Muscle of leg (tissue), 11 donors: Measurements from ENCODE around the gene CD2BP2. TPM values are rescaled to one million over a fixed set of nuclear protein-coding genes. Genes with fewer than 3 reads are reported as not detected.

Experiments used
- DNase-seq: peaks from one replicate; pipeline ENCODE4 v3.0.0; 2013
- H3K27ac ChIP-seq: one replicate; pipeline ENCODE4 v1.5.1; 2013; ENCODE audit warnings: mild to moderate bottlenecking, low read length, control low read depth
- H3K27me3 ChIP-seq: one replicate; pipeline ENCODE4 v1.6.1; 2013; ENCODE audit warnings: low read length; ENCODE audit not compliant: control insufficient read depth, insufficient read depth
- H3K36me3 ChIP-seq: one replicate; pipeline ENCODE4 v1.6.1; 2013; ENCODE audit warnings: low read length; ENCODE audit not compliant: control insufficient read depth, insufficient read depth
- H3K4me1 ChIP-seq: one replicate; pipeline ENCODE4 v1.6.1; 2013; ENCODE audit warnings: low read length; ENCODE audit not compliant: control insufficient read depth, insufficient read depth
- H3K4me3 ChIP-seq: one replicate; pipeline ENCODE4 v1.5.1; 2013; ENCODE audit warnings: low read length, control low read depth
- H3K9me3 ChIP-seq: replicated peaks from 2 replicates; pipeline ENCODE4 v1.6.1; 2013; ENCODE audit warnings: low read depth, low read length; ENCODE audit not compliant: control insufficient read depth
- WGBS: methylation state at CpG from one replicate; pipeline ENCODE4 v1.1.5; 2013; ENCODE audit warnings: missing lambda C conversion rate; ENCODE audit not compliant: insufficient coverage; 5-methylcytosine and 5-hydroxymethylcytosine counted together
- polyA plus RNA-seq, 8 donors: library from polyadenylated mRNA; unstranded; fragments of 120-200 nt; gene quantifications; one replicate each; pipeline versions ENCODE4 v1.2.1 to v1.2.3, GENCODE V29; 2013; ENCODE audit warnings: inconsistent platforms in 1 of 8, low replicate concordance in 1 of 8; ENCODE audit not compliant: insufficient read length in 8 of 8, insufficient read depth in 1 of 8
- total RNA-seq: library from RNA; stranded (reverse); fragments of 120-200 nt; gene quantifications from one replicate; pipeline ENCODE4 v1.2.4, GENCODE V29; 2013

The CD2BP2 gene
- total and polyA plus RNA-seq, 9 donors = 32.3 to 44.2 (median 38.7) TPM

- H3K27ac ChIP-seq = no peak overlapping the region
- peaks cover 7% of the 10 kb centered on the region for H3K4me1 ChIP-seq
- H3K4me3 ChIP-seq = no peak overlapping the region
- no peaks in the 10 kb centered on the region for H3K9me3 ChIP-seq
- 85% methylated on average over 3 of the region's 7 CpGs for WGBS
- no peak for DNase-seq
- H3K27me3 ChIP-seq = no peaks in the 10 kb centered on the region
- peaks cover 73% of the 10 kb centered on the region for H3K36me3 ChIP-seq
Measured at GRCh38 chr16:30361180-30361579, 6.1 kb upstream of the CD2BP2 start.

- Histone ChIP-seq H3K4me1 (peaks cover 15% of the 10 kb centered on the region), H3K27ac (no peak overlapping the region), H3K9me3 (no peaks in the 10 kb centered on the region), H3K36me3 (peaks cover 64% of the 10 kb centered on the region), H3K27me3 (no peaks in the 10 kb centered on the region), H3K4me3 (no peak overlapping the region)
- 67% methylated on average over 4 of the region's 6 CpGs for WGBS
- DNase-seq = no peak
Measured at GRCh38 chr16:30359871-30360170, 4.7 kb upstream of the CD2BP2 start.

GRCh38 chr16:30358990-30359870, 4.1 kb upstream of the CD2BP2 start:
- DNase-seq = no peak
- Histone ChIP-seq H3K4me1 (peaks cover 19% of the 10 kb centered on the region), H3K27me3 (no peaks in the 10 kb centered on the region), H3K27ac (no peak overlapping the region), H3K9me3 (no peaks in the 10 kb centered on the region), H3K36me3 (peaks cover 59% of the 10 kb centered on the region), H3K4me3 (no peak overlapping the region)
- WGBS = 88% methylated on average over 20 of the region's 28 CpGs

GRCh38 chr16:30358577-30358936, 3.4 kb upstream of the CD2BP2 start:
- Histone ChIP-seq H3K36me3 (peaks cover 65% of the 10 kb centered on the region), H3K9me3 (no peaks in the 10 kb centered on the region), H3K27ac (no peak overlapping the region), H3K27me3 (no peaks in the 10 kb centered on the region), H3K4me1 (peaks cover 26% of the 10 kb centered on the region), H3K4me3 (no peak overlapping the region)
- no peak for DNase-seq
- 94% methylated on average over 4 of the region's 9 CpGs for WGBS

- no peak for DNase-seq
- H3K9me3 ChIP-seq = no peaks in the 10 kb centered on the region
- H3K27ac ChIP-seq = no peak overlapping the region
- no peak overlapping the region for H3K4me3 ChIP-seq
- H3K36me3 ChIP-seq = peaks cover 67% of the 10 kb centered on the region
- peaks cover 32% of the 10 kb centered on the region for H3K4me1 ChIP-seq
- H3K27me3 ChIP-seq = no peaks in the 10 kb centered on the region
- 84% methylated on average over 33 of the region's 37 CpGs for WGBS
Measured at GRCh38 chr16:30357715-30358576, 2.8 kb upstream of the CD2BP2 start.

GRCh38 chr16:30357085-30357714, 2.1 kb upstream of the CD2BP2 start:
- Histone ChIP-seq H3K36me3 (peaks cover 68% of the 10 kb centered on the region), H3K27ac (no peak overlapping the region)
- 95% methylated on average over 3 of the region's 5 CpGs for WGBS

GRCh38 chr16:30356401-30357084, 1.4 kb upstream of the CD2BP2 start:
- Histone ChIP-seq H3K9me3 (no peaks in the 10 kb centered on the region), H3K27me3 (no peaks in the 10 kb centered on the region), H3K27ac (peak overlapping the region; percentile 96), H3K36me3 (peaks cover 71% of the 10 kb centered on the region), H3K4me1 (peaks cover 46% of the 10 kb centered on the region), H3K4me3 (no peak overlapping the region)
- DNase-seq = no peak
- 86% methylated on average over 7 of the region's 12 CpGs for WGBS

More at GRCh38 chr16:30357085-30357714, 2.1 kb upstream of the CD2BP2 start:
- no peak overlapping the region for H3K4me3 ChIP-seq
- H3K27me3 ChIP-seq = no peaks in the 10 kb centered on the region
- no peak for DNase-seq
- no peaks in the 10 kb centered on the region for H3K9me3 ChIP-seq
- peaks cover 39% of the 10 kb centered on the region for H3K4me1 ChIP-seq

GRCh38 chr16:30355954-30356308, 823 bp upstream of the CD2BP2 start:
- 33% methylated on average over 4 of the region's 7 CpGs for WGBS
- H3K27me3 ChIP-seq = no peaks in the 10 kb centered on the region
- H3K27ac ChIP-seq = peak overlapping the region; percentile 96
- no peaks in the 10 kb centered on the region for H3K9me3 ChIP-seq
- peaks cover 47% of the 10 kb centered on the region for H3K4me1 ChIP-seq
- H3K4me3 ChIP-seq = peak overlapping the region; percentile 71
- H3K36me3 ChIP-seq = peaks cover 76% of the 10 kb centered on the region
- no peak for DNase-seq

GRCh38 chr16:30354423-30355143, 525 bp downstream of the CD2BP2 start:
- Histone ChIP-seq H3K9me3 (no peaks in the 10 kb centered on the region), H3K27me3 (no peaks in the 10 kb centered on the region), H3K4me3 (peak overlapping the region; percentile 71), H3K36me3 (peaks cover 76% of the 10 kb centered on the region), H3K4me1 (peaks cover 47% of the 10 kb centered on the region), H3K27ac (peak overlapping the region; percentile 96)
- peak; percentile 45 for DNase-seq
- under 1% methylated on average over 32 of the region's 36 CpGs for WGBS
